Lung (tissue), 12 donors: ENCODE data around the gene ALK. TPM values are rescaled to one million over a fixed set of nuclear protein-coding genes. Genes with fewer than 3 reads are reported as not detected.

Experiments
- ATAC-seq: fragments of 200-7000 bp; cut with Tn5 transposase; one replicate; pipeline ENCODE4 v1.9.1; 2020; ENCODE audit warnings: moderate number of reproducible peaks; ENCODE audit not compliant: insufficient read depth, low FRiP score
- DNase-seq, 3 donors: peaks; one replicate each; pipeline ENCODE4 v3.0.0-alpha.2; 2013 to 2017
- H3K27ac ChIP-seq, 2 donors: one replicate each; pipeline ENCODE4 v1.5.1; 2013; ENCODE audit warnings: mild to moderate bottlenecking in 2 of 2, moderate library complexity in 2 of 2, control low read depth in 1 of 2, inconsistent platforms in 1 of 2, low read depth in 1 of 2, low read length in 1 of 2
- H3K27me3 ChIP-seq, 3 donors: one replicate each; pipeline ENCODE4 v1.5.1; 2013; ENCODE audit warnings: low read length in 2 of 3; ENCODE audit not compliant: control insufficient read depth in 3 of 3, insufficient read depth in 3 of 3
- H3K36me3 ChIP-seq, 4 donors: one replicate each; pipeline ENCODE4 v1.5.1; 2013; ENCODE audit warnings: low read length in 4 of 4, mild to moderate bottlenecking in 1 of 4, moderate library complexity in 1 of 4; ENCODE audit not compliant: control insufficient read depth in 4 of 4, insufficient read depth in 4 of 4
- H3K4me1 ChIP-seq, 5 donors: one replicate each; pipeline ENCODE4 v1.5.1; 2013; ENCODE audit warnings: low read length in 5 of 5, mild to moderate bottlenecking in 2 of 5, moderate library complexity in 1 of 5; ENCODE audit not compliant: control insufficient read depth in 5 of 5, insufficient read depth in 5 of 5
- H3K4me3 ChIP-seq: one replicate; pipeline ENCODE4 v1.5.1; 2013; ENCODE audit warnings: mild to moderate bottlenecking, control low read depth, moderate library complexity
- H3K9ac ChIP-seq, 2 donors: one replicate each; pipeline ENCODE4 v1.5.1; 2013; ENCODE audit warnings: low read length in 2 of 2, control low read depth in 1 of 2; ENCODE audit not compliant: insufficient read depth in 1 of 2
- H3K9me3 ChIP-seq, 4 donors: one replicate each; pipeline ENCODE4 v1.5.1; 2013; ENCODE audit warnings: low read length in 3 of 4, mild to moderate bottlenecking in 1 of 4, moderate library complexity in 1 of 4; ENCODE audit not compliant: control insufficient read depth in 4 of 4, insufficient read depth in 3 of 4
- WGBS, 2 donors: extraction: QIAGEN DNeasy Blood & Tissue Kit; methylation state at CpG; one replicate each; pipeline ENCODE4 v1.1.7; 2013; 5-methylcytosine and 5-hydroxymethylcytosine counted together
- polyA plus RNA-seq, 2 donors: library from polyadenylated mRNA; stranded (reverse); fragments of 200-250 nt; gene quantifications; one replicate each; pipeline ENCODE4 v1.2.1, GENCODE V29; 2013
- total RNA-seq, 2 donors: library from RNA; depleted of rRNA in 1 of 2; stranded (reverse); fragments of >200 nt in 1 of 2; gene quantifications; one replicate each; pipeline ENCODE4 v1.2.1, GENCODE V29; 2014 to 2021
- TF ChIP-seq, protein P1 (sequence below): IDR thresholded peaks from 2 replicates; pipeline ENCODE4 v1.5.1; 2012; ENCODE audit warnings: mild to moderate bottlenecking; ENCODE audit errors: control extremely low read depth, extremely low read depth
- donor health status: control.
- donor health status: control.
- donor health status: Bipolar disorder and iron deficiency.
- donor health status: healthy.
- donor health status: DM: yes; HTN: yes; CAD: no.

The ALK gene
- total and polyA plus RNA-seq, 4 donors: 0.09 to 0.25 (median 0.10) TPM; not detected in 1

DNA sequence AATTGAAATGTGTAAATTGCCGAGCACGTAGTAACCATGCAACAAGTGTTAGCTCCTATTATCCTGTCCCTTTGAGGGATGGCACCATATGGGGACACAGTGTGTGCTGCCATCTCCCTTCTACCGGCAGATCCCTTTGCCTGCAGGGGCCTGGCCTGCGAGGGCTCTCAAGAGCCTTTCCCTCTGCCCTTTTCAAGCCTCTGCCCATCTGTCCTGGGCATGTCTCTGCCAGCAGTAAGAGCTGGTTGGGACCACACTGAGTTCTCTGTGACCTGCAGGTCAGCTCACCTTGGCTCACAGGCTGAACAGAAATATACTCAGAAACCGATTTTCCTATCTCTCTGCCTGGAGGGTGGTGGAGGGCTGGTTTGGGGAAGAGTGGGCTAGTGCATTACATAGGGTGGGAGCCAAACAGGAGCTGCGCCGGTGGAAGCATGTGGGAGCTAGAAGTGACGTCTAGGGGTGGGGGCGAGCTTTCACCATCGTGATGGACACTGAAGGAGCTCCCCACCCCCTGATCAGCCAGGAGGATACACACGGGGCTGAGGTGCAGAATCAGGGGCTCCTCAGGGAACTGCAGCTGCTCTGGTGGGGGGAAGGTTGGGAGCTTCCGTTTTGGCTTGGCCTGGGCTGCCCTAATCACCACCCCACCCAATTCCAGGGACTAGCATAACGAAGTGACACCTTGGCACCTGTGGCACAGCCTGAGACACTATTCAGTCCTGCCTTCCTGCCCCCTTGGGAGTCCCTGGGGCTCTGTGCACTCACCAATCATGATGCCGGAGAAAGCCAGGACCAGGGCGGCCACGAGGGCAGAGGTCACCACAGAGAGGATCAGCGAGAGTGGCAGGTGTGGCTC is 696.5 kb downstream of the ALK start:
- TF ChIP-seq, protein P1, sequence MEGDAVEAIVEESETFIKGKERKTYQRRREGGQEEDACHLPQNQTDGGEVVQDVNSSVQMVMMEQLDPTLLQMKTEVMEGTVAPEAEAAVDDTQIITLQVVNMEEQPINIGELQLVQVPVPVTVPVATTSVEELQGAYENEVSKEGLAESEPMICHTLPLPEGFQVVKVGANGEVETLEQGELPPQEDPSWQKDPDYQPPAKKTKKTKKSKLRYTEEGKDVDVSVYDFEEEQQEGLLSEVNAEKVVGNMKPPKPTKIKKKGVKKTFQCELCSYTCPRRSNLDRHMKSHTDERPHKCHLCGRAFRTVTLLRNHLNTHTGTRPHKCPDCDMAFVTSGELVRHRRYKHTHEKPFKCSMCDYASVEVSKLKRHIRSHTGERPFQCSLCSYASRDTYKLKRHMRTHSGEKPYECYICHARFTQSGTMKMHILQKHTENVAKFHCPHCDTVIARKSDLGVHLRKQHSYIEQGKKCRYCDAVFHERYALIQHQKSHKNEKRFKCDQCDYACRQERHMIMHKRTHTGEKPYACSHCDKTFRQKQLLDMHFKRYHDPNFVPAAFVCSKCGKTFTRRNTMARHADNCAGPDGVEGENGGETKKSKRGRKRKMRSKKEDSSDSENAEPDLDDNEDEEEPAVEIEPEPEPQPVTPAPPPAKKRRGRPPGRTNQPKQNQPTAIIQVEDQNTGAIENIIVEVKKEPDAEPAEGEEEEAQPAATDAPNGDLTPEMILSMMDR: no peak
- no peaks in the 10 kb centered on the region for H3K36me3 ChIP-seq
- 76 to 87% methylated on average over 17 of the region's 17 CpGs for WGBS, 2 donors
- H3K27ac ChIP-seq: no peak overlapping the region
- H3K9me3 ChIP-seq: no peaks in the 10 kb centered on the region
- no peak overlapping the region for H3K4me3 ChIP-seq
- DNase-seq (peak in 1 of 3 donors; percentile 4), ATAC-seq (no peak)
- peaks cover 0 to 3% (median 0%) of the 10 kb centered on the region in 5 donors for H3K4me1 ChIP-seq
- peaks cover 0 to 3% (median 0%) of the 10 kb centered on the region in 3 donors for H3K27me3 ChIP-seq
- H3K9ac ChIP-seq: no peak overlapping the region

DNA sequence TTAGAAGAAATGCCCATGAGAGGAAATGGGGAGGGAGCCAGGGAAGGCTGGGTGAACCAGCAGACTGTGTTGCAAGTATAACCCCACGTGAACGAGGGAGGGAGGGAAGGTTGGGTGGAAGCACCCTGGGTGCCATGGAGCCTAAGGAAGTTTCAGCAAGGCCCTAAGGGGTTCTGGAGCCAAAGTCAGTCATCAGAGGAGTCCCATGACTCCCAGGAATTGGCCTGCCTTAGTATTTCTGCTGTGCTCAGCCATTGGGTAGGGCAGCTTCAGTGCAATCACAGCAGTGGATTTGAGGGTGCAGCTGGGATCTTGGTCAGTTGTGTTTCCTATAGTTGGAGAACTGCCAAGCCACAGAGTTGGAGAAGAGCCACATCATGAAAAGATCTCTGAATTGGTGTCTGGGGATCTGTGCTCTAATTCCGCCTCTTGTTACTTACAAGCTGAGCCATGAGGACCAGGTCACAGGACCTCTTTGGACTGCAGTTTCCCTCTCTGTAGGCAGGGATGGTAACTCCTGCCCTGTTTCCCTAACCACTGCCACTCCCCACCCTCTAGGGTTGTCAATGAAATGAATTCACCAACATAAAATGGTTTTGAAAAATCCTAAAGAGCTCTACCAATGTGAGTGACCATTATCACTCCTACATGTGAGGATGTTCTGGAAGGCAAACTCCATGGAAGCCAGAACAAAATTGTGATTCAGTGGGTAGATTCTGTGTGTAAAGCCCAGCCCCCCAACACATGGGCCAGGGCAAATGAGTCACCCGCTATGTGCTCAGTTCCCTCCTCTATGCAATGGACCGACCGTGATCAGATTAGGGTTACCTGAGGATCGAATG is 697.3 kb downstream of the ALK start:
- TF ChIP-seq, protein P1: no peak
- Histone ChIP-seq H3K9me3 (no peaks in the 10 kb centered on the region), H3K9ac (no peak overlapping the region), H3K4me1 (peaks cover 0 to 3% (median 0%) of the 10 kb centered on the region in 5 donors), H3K27ac (no peak overlapping the region), H3K27me3 (peaks cover 0 to 3% (median 0%) of the 10 kb centered on the region in 3 donors), H3K4me3 (no peak overlapping the region), H3K36me3 (no peaks in the 10 kb centered on the region)
- ATAC-seq (no peak), DNase-seq (peak; percentile 12 to 65 (median 29))
- 66 to 68% methylated on average over 7 of the region's 7 CpGs for WGBS, 2 donors

DNA sequence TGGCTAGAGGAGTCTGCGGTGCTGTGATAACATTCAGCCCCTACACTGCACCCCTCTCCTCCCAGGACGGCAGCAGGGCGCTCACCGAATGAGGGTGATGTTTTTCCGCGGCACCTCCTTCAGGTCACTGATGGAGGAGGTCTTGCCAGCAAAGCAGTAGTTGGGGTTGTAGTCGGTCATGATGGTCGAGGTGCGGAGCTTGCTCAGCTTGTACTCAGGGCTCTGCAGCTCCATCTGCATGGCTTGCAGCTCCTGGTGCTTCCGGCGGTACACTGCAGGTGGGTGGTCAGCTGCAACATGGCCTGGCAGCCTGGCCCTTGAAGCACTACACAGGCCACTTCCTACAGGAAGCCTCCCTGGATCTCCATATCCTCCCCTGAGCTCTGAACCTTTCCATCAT is 698.1 kb downstream of the ALK start:
- Histone ChIP-seq H3K4me1 (peaks cover 0 to 3% (median 0%) of the 10 kb centered on the region in 5 donors), H3K27ac (no peak overlapping the region), H3K9me3 (no peaks in the 10 kb centered on the region), H3K27me3 (no peaks in the 10 kb centered on the region), H3K36me3 (no peaks in the 10 kb centered on the region), H3K4me3 (no peak overlapping the region), H3K9ac (no peak overlapping the region)
- peak in 1 of 3 donors; percentile 7 for DNase-seq
- TF ChIP-seq, protein P1: no peak
- WGBS, 2 donors: 89 to 90% methylated on average over 11 of the region's 11 CpGs
- no peak for ATAC-seq
